Measurements from ENCODE around the gene TAAR2.
"Not testable (repeated sequence)": the region's sequence is repeated elsewhere in the genome, so short reads cannot be mapped to it uniquely, and the experiment has no call there.

Gene TAAR2

DNA sequence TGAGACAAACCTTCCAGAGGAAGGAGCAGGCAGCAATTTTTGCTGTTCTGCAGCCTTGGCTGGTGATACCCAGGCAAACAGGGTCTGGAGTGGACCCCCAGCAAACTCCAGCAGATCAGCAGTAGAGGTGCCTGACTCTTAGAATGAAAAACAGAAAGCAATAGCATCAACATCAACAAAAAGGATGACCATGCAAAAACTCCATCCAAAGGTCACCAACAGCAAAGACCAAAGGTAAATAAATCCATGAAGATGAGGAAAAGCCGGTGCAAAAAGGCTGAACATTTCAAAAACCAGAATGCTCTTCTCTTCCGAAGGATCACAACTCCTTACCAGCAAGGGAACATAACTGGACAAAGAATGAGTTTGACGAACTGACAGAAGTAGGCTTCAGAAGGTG, 11.8 kb upstream of the TAAR2 start:
- peaks cover 50% of the 10 kb centered on the region for H3K27me3 Mint-ChIP-seq
- not testable (repeated sequence) for H3K4me3 Mint-ChIP-seq; H3K9me3 Mint-ChIP-seq; H3K27ac Mint-ChIP-seq; H3K4me1 Mint-ChIP-seq (ENCODE audit: low read depth); H3K36me3 Mint-ChIP-seq (ENCODE audit: low read depth)

DNA sequence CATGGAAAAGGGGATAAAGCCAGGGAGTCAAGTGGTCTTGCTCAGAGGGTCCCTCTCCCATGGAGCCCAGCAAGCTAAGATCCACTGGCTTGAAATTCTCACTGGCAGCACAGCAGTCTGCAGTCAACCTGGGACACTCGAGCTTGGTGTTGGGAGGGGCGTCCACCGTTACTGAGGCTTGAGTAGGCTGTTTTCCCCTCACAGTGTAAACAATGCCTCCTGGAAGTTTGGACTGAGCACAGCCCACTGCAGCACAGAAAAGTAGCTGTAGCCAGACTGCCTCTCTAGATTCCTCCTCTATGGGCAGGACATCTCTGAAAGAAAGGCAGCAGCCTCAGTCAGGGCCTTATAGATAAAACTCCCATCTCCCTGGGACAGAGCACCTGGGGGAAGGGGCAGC, 11.2 kb upstream of the TAAR2 start:
- not testable (repeated sequence) for H3K4me1 Mint-ChIP-seq (ENCODE audit: low read depth)

DNA sequence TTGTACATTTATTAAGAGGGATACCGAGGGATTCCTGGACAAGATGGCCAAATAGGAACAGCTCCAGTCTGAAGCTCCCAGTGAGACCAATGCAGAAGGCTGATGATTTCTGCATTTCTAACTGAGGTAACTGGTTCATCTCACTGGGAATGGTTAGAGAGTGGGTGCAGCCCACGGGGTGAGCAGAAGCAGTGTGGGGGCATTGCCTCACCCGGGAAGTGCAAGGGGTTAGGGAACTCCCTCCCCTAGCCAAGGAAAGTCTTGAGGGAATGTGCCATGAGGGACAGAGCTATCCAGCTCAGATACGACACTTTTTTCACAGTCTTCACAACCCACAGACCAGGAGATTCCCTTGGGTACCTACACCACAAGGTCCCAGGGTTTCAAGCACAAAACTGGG, 10.7 kb upstream of the TAAR2 start:
- H3K9me3 Mint-ChIP-seq, result peaks cover 6% of the 10 kb centered on the region
- H3K36me3 Mint-ChIP-seq (ENCODE audit: low read depth), result no peaks in the 10 kb centered on the region
- no peaks in the 10 kb centered on the region for H3K4me1 Mint-ChIP-seq (ENCODE audit: low read depth)
- H3K27me3 Mint-ChIP-seq, result peaks cover 55% of the 10 kb centered on the region
- no peak overlapping the region for H3K27ac Mint-ChIP-seq
- no peak overlapping the region for H3K4me3 Mint-ChIP-seq

More for the DNA sequence above, 11.2 kb upstream of the TAAR2 start:
- H3K27ac Mint-ChIP-seq; H3K36me3 Mint-ChIP-seq (ENCODE audit: low read depth); H3K4me3 Mint-ChIP-seq; H3K9me3 Mint-ChIP-seq: not testable (repeated sequence)
- H3K27me3 Mint-ChIP-seq, result peaks cover 55% of the 10 kb centered on the region

DNA sequence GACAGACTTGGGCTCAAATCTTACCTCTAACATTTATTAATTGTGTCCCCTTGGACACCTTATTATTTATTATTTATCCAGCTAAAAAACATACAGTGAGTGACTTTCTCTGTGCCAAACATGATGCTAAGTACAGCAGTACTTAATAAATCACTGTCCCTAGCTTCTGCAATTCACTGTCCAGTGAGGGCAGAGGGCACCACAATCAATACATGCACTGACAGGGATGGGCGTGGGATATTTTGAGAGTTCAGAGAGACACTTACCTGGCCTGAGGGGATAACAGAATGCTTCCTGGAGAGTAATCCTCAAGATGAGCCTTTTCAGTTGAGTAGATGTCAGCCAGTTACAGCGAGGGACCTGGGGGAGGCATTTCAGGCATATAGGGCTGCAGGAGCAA, 9.3 kb upstream of the TAAR2 start:
- no peaks in the 10 kb centered on the region for H3K36me3 Mint-ChIP-seq (ENCODE audit: low read depth)

DNA sequence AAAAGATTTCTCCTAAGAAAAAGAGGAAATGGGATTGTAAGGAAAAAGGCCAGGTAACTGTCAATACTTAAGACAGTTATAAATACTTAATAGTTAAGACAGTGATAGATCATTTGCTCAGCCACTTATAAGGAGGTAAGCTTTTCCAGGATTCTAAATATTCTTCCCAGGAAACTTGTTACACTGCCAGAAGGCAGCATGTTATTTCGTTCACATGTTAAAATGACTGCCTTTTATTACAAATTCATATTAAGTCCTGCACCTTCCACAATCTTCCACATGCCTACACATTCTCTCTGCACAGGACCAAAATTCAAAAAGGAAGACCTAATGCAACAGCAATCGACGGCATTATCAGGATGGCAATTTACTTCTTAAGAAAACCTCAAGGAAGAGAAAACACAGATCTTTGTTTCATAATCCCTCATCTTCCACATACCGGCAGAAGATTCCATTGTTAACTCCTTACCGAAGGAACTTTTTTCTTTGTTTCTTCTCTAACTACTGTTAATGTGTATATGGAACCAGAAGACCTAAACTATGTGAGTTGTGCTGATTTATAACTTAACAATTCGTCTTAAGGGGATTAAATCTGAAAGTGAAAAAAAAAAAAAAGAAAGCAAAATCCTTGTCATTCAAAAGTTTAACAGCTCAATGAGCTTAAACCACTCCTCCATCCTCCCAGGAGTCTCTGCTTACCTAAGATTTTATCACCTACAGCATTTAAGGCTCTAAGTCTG, 799 bp downstream of the TAAR2 start:
- H3K27ac Mint-ChIP-seq, result no peak overlapping the region
- H3K4me1 Mint-ChIP-seq (ENCODE audit: low read depth), result no peaks in the 10 kb centered on the region
- no peak overlapping the region for H3K4me3 Mint-ChIP-seq
- H3K36me3 Mint-ChIP-seq (ENCODE audit: low read depth), result no peaks in the 10 kb centered on the region
- peaks cover 19% of the 10 kb centered on the region for H3K27me3 Mint-ChIP-seq
- peaks cover 5% of the 10 kb centered on the region for H3K9me3 Mint-ChIP-seq

More for the DNA sequence above, 9.3 kb upstream of the TAAR2 start:
- Mint-ChIP-seq H3K9me3 (peaks cover 7% of the 10 kb centered on the region), H3K4me1 (ENCODE audit: low read depth) (no peaks in the 10 kb centered on the region), H3K27ac (no peak overlapping the region), H3K4me3 (no peak overlapping the region), H3K27me3 (peaks cover 54% of the 10 kb centered on the region)

DNA sequence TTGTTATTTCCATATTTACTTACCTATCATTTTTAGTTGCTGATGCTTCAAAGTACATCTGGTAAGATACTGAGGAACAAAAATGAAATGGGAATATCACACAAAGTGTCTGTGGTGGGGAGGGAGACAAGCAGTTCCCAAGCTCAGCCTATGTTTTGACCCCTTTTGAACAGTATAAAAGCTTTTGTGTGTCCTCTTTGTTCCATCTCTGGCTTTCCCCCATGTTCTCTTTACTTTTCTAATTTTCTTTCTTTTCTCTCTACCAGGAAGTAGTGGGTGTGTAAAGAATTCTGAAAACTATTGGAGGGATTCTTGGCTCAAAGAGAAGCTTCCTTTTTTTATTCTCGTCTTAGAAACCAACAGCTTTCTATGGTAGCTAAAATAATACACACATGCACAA, 7.4 kb downstream of the TAAR2 start:
- Mint-ChIP-seq H3K36me3 (ENCODE audit: low read depth) (no peaks in the 10 kb centered on the region), H3K27ac (no peak overlapping the region), H3K27me3 (peaks cover 4% of the 10 kb centered on the region), H3K4me1 (ENCODE audit: low read depth) (peaks cover 4% of the 10 kb centered on the region), H3K9me3 (no peaks in the 10 kb centered on the region), H3K4me3 (no peak overlapping the region)

DNA sequence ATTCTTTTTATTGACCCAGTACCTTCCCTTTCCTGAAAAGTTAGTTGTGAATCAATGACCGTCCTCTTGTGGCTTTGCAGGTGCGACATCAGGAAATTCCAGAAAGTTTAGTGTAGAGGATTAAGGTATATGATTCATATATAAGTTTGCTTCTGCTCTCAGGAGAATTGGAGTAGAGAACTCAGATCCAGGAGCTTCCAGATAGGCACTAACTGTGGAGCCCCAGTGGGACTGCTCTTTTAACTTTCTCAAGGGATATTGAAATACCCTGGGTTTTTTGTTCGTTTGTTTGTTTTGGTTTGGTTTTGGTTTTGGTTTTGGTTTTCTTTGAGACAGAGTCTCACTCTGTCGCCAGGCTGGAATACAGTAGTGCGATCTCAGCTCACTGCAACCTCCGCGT, 9.5 kb downstream of the TAAR2 start:
- no peak overlapping the region for H3K27ac Mint-ChIP-seq
- no peaks in the 10 kb centered on the region for H3K36me3 Mint-ChIP-seq (ENCODE audit: low read depth)
- H3K27me3 Mint-ChIP-seq, result peaks cover 4% of the 10 kb centered on the region
- H3K9me3 Mint-ChIP-seq, result no peaks in the 10 kb centered on the region
- peaks cover 4% of the 10 kb centered on the region for H3K4me1 Mint-ChIP-seq (ENCODE audit: low read depth)
- peak overlapping the region; percentile 54 for H3K4me3 Mint-ChIP-seq

DNA sequence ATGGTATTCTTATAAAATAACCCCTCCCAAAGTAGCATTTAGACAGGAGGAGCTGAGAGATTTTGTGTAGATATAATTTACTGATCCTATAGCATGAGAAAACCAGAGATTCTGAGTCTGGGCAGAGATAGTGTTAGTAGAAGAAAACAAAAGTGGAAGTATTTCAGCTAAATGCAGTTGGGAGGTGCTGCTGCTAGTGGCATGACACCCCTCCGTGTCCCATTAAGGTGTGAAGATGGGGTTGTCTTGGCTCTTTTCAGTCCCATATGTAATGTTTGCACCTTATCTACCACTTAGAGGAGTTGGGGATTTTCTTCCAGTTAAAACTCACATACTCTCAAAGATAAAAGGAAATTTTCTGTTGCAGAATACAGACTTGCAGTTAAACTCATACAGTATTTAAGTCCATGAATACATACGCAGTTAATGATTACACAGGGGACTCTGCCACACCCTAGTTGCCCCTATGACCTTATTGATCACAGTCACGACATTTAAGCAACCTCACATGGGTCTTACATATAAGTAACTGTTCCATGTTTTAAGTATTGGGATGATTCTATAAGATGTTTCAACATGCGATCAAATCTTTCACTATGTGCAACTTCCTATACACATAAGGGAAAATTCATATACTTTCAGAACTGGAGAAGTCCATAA, 11.5 kb downstream of the TAAR2 start:
- no peak overlapping the region for H3K4me3 Mint-ChIP-seq
- H3K36me3 Mint-ChIP-seq (ENCODE audit: low read depth), result no peaks in the 10 kb centered on the region
- no peaks in the 10 kb centered on the region for H3K9me3 Mint-ChIP-seq
- peaks cover 4% of the 10 kb centered on the region for H3K4me1 Mint-ChIP-seq (ENCODE audit: low read depth)
- no peaks in the 10 kb centered on the region for H3K27me3 Mint-ChIP-seq
- H3K27ac Mint-ChIP-seq, result no peak overlapping the region

DNA sequence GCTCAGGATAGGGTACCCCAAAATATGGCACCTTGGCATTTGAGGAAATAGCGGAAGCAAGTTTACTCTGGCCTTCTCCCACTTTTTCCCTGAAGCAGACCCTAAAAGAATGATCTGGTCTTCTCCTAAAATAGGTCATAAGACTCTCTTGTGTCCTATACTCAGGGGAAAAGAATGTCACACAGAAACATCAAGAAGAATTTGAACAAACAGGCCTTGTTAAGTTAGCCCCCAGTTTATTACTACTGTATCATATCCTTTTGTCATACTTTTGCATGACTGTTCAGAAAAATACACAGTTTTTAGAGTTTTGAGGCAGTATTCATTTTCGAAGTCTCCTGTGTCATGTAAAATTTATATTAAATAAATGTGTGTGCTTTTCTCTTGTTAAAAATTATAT, 12.5 kb downstream of the TAAR2 start:
- peaks cover 4% of the 10 kb centered on the region for H3K4me1 Mint-ChIP-seq (ENCODE audit: low read depth)
- H3K9me3 Mint-ChIP-seq, result no peaks in the 10 kb centered on the region
- no peak overlapping the region for H3K4me3 Mint-ChIP-seq
- no peak overlapping the region for H3K27ac Mint-ChIP-seq
- no peaks in the 10 kb centered on the region for H3K36me3 Mint-ChIP-seq (ENCODE audit: low read depth)
- H3K27me3 Mint-ChIP-seq, result no peaks in the 10 kb centered on the region

DNA sequence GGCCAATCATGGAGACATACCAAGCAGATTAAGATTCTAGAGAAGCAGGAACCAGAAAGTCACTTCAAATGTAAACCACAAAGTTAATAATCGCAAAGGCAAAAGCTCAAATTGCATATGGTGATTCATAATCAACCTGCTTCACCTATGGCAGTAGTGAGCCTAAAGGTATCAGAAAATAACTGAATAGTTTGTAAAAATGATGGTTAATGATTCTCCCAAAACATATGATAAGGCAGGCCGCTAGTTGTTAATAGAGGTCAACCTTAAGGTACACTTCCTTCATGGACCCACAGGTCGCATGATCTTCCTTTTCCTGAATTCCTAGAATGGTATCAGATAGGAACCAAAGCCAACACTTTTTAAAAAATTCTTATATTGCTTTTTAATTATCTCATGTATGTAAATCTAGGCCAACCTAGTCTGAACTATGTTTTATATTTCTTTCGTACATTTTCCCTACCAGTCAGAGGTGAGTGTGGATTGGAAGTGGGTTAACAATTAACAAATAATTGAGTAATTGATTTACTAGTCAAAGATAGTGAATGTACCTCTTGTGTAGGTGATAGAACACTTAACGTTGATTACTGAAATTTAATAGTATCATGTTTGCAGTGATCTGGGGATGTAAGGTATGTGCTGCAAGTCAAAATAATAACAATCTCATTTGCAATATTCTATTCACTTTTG, 16.4 kb downstream of the TAAR2 start:
- no peak overlapping the region for H3K27ac Mint-ChIP-seq
- H3K36me3 Mint-ChIP-seq (ENCODE audit: low read depth), result no peaks in the 10 kb centered on the region
- no peaks in the 10 kb centered on the region for H3K4me1 Mint-ChIP-seq (ENCODE audit: low read depth)
- H3K4me3 Mint-ChIP-seq, result no peak overlapping the region
- no peaks in the 10 kb centered on the region for H3K27me3 Mint-ChIP-seq
- H3K9me3 Mint-ChIP-seq, result no peaks in the 10 kb centered on the region

DNA sequence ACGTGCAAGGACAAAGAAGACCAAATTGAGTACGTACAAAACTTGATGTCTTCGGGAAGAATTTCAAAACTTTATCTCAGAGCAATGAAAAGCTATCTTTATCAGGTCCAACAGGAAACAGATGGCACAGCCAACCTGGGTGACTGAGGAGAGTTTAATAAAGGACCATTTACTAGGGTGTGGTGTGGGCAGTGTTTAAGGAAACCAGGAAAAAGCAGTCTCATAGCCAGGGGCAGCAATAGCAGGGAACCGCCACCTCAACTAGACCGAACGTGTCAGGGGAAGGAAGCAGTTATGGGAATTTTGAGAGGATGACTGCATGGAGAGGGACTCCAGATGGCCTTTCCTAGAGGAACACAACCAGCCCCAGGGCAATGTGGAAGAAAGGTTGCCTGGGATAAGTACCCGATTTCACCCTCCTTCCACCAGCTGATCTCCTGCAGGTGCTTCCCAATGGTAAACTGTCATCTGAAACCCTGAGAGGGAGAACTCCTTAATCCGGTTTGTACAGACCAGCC, 19.4 kb downstream of the TAAR2 start:
- Mint-ChIP-seq H3K4me1 (ENCODE audit: low read depth) (no peaks in the 10 kb centered on the region), H3K27ac (no peak overlapping the region), H3K9me3 (no peaks in the 10 kb centered on the region), H3K36me3 (ENCODE audit: low read depth) (no peaks in the 10 kb centered on the region), H3K4me3 (no peak overlapping the region), H3K27me3 (peaks cover 4% of the 10 kb centered on the region)

DNA sequence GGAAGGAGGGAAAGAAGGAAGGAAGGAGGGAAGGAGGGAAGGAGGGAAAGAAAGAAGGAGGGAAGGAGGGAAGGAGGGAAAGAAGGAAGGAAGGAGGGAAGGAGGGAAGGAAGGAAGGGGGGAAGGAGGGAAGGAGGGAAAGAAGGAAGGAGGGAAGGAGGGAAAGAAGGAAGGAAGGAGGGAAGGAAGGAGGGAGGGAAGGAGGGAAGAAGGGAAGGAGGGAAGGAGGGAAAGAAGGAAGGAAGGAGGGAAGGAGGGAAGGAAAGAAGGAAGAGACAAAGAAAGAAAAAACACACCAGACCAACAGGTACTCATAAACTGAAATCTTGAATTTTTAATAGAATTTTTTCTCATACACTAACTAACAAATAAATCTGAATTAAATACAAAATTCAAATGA, 23.2 kb downstream of the TAAR2 start:
- H3K27ac Mint-ChIP-seq; H3K4me1 Mint-ChIP-seq (ENCODE audit: low read depth); H3K36me3 Mint-ChIP-seq (ENCODE audit: low read depth); H3K9me3 Mint-ChIP-seq; H3K4me3 Mint-ChIP-seq: not testable (repeated sequence)
- peaks cover 19% of the 10 kb centered on the region for H3K27me3 Mint-ChIP-seq

DNA sequence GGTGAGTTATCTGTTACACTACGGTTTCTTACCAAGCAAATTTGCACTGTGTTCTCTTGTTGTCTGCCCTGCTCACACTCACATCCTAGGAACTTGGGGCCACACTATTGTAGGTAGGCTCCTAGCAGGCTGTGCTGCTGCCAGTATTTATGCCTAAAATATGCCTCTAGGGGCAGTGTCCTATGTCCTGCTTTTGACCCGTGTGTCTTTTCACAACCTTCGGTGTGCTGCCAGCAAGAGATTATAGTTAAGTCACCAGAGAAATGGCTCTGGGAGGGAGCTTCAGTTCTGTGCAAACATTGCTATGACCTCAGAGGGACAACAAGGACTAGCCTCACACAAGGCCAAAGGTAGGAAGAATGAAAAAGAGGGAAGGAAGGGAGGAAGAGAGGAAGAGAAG, 25.6 kb downstream of the TAAR2 start:
- H3K36me3 Mint-ChIP-seq (ENCODE audit: low read depth), result no peaks in the 10 kb centered on the region
- no peak overlapping the region for H3K27ac Mint-ChIP-seq
- H3K9me3 Mint-ChIP-seq, result no peaks in the 10 kb centered on the region
- no peaks in the 10 kb centered on the region for H3K4me1 Mint-ChIP-seq (ENCODE audit: low read depth)
- H3K27me3 Mint-ChIP-seq, result peaks cover 24% of the 10 kb centered on the region
- no peak overlapping the region for H3K4me3 Mint-ChIP-seq

DNA sequence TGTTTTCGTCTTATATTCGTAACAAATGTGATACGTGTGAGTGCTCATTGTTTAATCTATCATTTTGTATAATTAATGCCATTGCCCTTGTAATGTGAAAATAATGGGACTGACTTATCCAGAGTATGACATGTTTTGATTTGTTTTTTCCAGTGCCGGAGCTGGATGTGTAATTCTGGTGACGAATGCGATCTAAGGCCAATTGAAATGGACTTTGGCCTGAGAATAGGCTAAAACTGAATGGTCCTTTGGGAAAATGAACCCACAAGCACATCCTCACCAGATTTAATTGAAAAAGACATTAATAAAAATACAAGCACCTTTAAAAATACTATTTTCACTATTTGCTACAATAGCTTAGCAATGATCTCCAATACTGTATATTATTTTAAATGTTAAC, 27.9 kb downstream of the TAAR2 start:
- Mint-ChIP-seq H3K36me3 (ENCODE audit: low read depth) (no peaks in the 10 kb centered on the region), H3K4me3 (no peak overlapping the region), H3K4me1 (ENCODE audit: low read depth) (no peaks in the 10 kb centered on the region), H3K27me3 (peaks cover 24% of the 10 kb centered on the region), H3K9me3 (no peaks in the 10 kb centered on the region), H3K27ac (no peak overlapping the region)

DNA sequence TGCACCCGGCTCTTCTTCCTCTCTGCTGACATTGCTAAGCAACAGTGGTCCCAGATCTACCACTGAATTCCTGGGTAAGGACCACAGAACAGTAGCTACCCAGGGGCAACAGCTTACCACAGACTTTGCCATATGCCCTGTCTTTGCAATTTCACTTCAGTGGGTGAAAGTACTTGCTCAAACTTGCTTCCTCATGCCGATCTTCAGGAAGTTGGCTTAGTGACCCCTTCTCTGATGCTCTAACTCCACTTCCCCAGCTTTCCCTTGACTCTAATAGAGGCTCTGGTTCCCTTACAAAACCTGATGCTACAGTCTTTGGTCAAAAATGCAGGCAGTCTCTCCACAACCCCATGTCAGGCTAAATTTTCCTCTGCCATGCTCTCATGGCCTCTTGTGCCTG, 31.2 kb downstream of the TAAR2 start:
- H3K27ac Mint-ChIP-seq, result no peak overlapping the region
- peaks cover 19% of the 10 kb centered on the region for H3K27me3 Mint-ChIP-seq
- no peak overlapping the region for H3K4me3 Mint-ChIP-seq
- H3K36me3 Mint-ChIP-seq (ENCODE audit: low read depth), result no peaks in the 10 kb centered on the region
- no peaks in the 10 kb centered on the region for H3K9me3 Mint-ChIP-seq
- H3K4me1 Mint-ChIP-seq (ENCODE audit: low read depth), result no peaks in the 10 kb centered on the region

Data from stimulated activated naive CD8-positive, alpha-beta T cell treated with anti-CD3 and anti-CD28 coated beads, Interleukin-15, Interleukin-2, amounts not matched to agents 100 ng/mL and 50 ng/mL, for 24 hours (primary cell).